GM19099 (cell line): ENCODE measurements around the gene KLF13.

Experiments used
- POLR2A ChIP-seq: IDR thresholded peaks from 3 replicates; pipeline ENCODE4 v1.6.1; 2011; ENCODE audit warnings: low read depth; ENCODE audit not compliant: insufficient read length; ENCODE audit errors: extremely low read depth

The KLF13 gene

DNA sequence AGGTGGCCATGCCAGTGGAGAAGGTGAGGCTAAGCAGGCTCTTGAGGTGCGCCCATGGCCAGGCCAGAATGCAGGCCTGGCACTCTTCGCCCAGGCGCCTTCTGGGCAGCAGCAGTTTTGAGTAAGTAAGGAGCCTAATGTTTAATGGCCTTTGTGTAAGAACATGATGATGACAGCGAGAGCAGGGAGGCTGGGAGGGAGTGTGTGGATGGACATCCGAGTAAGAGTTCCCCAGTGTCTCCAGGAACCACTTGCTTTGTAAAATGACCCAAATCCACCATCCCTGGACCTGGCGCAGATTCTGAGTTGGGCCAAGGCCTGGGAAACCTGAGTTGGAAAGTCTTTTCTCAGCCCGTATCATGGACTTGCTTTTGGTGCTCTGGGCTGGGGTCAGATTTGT is 24.1 kb downstream of the KLF13 start:
- no peak for TF ChIP-seq POLR2A

DNA sequence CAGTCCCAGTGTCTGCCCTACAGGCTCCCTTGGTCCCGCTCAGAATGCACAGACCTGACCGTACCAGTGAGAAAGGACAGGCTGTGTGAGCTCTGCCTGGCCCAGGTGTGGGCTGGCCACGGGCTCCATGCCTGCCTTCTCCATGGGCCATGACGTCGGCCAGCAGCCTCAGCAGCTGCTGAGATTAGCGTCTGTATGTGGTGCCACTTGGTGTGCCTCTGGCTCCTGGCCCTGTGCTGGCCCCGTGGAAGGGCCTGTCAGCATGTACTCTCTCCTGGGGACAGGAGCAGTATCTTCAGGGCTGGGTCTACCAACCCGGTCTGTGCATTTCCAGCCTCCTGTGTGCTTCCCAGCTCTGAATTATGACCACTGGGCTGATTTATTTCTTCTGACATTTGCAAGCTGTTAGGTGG is 25.7 kb downstream of the KLF13 start:
- TF ChIP-seq POLR2A: no peak

DNA sequence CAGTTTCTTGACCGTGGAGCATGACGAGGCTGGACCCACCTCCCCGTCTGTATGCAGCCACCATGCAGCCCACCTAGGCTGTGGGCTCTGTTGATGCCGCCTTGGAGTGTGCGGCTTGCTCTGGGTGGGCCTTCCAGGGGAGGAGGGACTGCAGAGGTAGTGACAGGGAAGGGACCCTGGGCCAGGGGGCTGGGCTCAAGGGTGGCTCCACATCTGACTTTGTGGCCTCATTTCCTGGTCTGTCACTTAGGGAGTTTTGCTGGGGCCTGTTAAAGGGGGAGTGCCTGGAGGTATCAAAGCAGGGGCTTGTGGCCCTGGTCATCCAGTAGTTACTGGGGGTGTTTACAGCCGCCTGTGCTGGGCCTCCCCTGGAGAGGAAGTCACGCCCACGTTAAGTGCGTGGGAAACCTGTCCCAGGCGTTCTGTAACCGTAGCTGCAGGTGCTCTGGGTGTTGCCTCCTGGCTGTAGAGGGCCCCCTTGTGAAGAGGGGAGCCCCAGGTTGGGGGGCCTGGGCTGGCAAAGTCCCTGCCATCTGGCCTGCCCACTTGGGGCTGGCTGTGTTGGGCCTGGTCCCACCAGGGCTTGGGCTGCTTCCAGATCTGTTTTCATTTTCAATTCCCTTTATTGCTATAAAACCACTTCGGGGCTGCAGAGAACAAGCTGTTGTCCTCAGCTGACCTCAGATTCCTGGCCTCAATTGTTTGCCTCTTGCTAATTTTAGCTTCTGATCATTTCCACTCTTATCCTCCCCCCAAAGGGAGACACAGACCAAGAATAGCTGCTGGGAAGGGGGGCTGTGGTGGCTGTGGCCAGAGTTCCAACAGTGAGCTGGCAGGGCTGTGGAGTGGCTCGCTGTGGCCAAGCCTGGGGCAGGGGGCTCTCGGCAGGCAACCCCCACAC is 26.5 kb downstream of the KLF13 start:
- TF ChIP-seq POLR2A: peak; percentile 16

DNA sequence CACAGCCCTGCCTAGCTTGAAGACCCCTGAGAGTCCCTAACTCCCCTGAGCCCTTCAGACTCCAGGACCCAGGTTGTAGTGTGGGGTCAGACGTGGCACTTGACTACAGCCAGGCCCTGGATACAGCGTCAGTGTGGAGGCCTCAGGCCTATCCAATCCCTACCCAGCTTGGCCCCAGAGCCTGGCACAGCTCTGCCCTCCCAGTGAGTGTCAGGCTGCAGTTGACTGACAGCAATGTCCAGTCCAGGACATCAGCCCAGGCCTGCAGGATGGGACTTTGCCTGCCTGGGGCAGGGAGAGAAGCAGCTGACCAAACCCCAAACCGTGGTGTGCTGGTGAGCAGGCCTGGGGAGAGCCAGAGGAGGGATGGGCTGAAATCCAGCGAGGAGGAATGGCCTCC is 27.3 kb downstream of the KLF13 start:
- TF ChIP-seq POLR2A: no peak

GRCh38 chr15:31357148-31357547 is 30.5 kb downstream of the KLF13 start:
- TF ChIP-seq POLR2A: no peak

DNA sequence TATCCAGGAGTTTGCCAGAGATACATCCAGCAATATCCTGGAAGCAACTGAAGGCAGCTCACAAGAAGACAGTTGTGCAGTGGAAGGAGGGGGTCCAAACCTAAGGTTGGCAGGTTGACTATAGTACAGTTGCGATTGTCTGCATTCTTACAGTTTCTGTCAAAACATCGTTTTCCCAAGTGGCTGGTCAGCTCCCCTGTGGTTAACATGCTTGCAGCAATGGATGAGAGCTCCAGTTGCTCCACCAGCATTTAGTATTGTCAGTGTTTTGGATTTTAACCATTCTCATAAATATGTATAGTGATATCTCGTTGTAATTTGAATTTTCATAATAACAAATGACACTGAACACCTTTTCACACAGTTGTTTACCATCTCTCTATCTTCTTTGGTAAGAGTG is 31.5 kb downstream of the KLF13 start:
- TF ChIP-seq POLR2A: no peak

DNA sequence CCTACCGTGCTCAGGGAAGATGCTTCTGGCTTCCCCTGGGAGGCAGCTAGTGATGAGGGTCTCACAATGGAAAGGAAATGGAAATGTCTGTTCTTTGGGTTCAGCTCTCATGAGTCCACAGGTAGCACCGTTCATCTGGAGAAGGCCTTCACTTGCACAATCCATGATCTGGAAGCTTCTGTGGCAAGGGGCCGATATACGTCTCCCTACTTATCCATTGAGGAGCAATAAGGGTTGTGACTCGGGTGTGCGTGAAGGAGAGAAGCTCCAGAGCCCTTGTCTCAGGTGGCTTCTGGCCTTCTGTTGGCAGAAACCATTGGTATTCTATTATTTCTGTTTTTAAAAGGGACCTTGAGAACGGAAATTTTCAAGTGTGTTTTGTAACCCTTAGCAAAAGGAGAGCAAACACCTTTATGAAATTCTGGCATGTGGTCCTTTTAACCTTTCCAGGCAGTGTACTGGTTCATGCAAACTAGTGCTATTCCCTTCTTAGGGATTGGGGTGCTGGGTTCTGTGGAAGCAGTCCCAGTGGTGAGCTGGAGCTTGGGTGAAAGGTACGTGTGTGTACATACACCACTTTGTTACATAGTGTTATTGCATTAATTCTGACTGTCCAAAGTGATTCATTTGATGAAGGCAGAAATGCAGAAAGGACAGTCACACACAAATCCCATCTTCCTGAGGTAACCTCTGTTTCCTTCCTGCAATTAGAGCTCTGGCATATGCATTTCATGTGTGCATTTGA is 32.5 kb downstream of the KLF13 start:
- TF ChIP-seq POLR2A: no peak

- no peak for TF ChIP-seq POLR2A
Observed at GRCh38 chr15:31359702-31360111, 33.1 kb downstream of the KLF13 start.

DNA sequence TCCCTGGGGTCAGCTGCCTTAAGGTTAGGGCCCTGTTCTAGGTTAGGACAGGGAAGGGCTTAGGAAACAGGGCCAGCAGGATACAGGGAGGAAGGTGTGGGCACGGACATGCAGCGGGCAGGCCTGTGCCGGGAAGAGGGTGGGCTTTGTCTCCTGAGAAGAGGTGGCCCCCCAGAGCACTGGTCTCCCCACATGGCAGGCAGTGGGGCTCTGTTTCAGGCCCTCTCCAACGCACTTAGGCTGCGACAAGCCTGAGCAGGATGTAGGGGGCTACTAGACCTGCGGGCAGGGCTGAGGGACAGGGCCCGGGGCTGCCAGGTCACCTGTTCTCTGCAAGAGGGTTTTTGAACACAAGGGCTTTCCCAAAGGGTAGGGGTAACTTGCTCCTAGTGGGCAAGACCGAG is 33.5 kb downstream of the KLF13 start:
- TF ChIP-seq POLR2A: no peak

DNA sequence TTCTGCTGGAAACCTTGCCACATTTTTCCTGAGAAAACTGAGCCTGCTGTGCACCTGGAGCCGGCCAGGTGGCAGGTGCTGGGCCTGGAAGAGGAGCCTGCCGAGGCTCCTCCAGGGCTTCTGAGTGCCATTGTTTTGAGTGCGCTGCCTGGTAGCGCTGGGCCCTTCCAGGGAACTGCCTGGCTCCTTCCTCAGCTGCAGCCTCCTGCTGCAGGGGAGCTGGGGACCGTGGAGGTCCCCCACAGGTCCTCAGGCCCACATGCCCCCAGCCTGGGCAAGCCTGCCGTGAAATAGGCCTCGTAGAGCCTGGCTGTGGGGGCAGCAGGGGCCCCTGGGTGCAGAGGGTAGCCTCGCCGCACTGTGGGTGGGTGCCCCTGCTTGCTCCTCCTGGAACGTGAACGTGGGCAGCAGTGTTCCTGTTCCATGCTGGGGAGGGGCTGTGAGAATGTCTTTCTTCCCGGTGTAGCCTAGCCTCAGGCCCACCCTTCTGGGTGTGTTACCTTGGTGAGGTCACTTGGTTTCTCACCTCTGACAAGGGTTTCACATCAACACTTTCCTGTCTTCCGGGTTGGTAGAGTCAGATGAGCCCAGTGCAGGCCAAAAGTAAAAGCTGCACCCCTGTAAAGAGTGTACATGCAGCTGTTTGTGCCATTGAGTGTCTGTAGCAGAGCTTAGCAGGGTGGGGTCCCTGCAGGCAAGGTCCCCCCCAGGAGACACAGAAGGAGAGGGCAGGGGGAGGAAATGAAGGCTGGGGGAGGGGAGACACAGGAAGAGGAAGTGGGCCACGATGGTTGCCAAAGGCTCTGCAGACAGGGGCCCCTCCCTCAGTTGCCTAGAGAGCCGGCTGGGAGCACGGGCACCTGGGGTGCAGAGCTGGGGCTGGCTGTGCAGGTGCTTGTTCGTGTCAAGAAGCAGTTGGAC is 34.5 kb downstream of the KLF13 start:
- peak; percentile 49 for TF ChIP-seq POLR2A

GRCh38 chr15:31361764-31362515 is 35.3 kb downstream of the KLF13 start:
- no peak for TF ChIP-seq POLR2A

- TF ChIP-seq POLR2A: no peak
Observed at GRCh38 chr15:31362886-31363285, 36.3 kb downstream of the KLF13 start.

GRCh38 chr15:31364301-31365031 is 37.8 kb downstream of the KLF13 start:
- no peak for TF ChIP-seq POLR2A
